Activated gamma-delta T cell (primary cell): ENCODE data around the gene NUAK1.
"Not testable (repeated sequence)": the region's sequence is repeated elsewhere in the genome, so short reads cannot be mapped to it uniquely, and the experiment has no call there.

ENCODE experiments used
- DNase-seq: peaks from one replicate; lab custom pipeline; 2025; lab: John Stamatoyannopoulos, UW

NUAK1 gene

GRCh38 chr12:106033161-106033675, 105.5 kb downstream of the NUAK1 start:
- no peak for DNase-seq

GRCh38 chr12:106032623-106032925, 106.2 kb downstream of the NUAK1 start:
- DNase-seq: no peak

GRCh38 chr12:106031761-106032622, 106.8 kb downstream of the NUAK1 start:
- DNase-seq: no peak

- no peak for DNase-seq
Observed at GRCh38 chr12:106030210-106031071, 108.3 kb downstream of the NUAK1 start.

GRCh38 chr12:106029532-106029931, 109.2 kb downstream of the NUAK1 start:
- no peak for DNase-seq

- DNase-seq: no peak
Observed at GRCh38 chr12:106027911-106028310, 110.8 kb downstream of the NUAK1 start.

GRCh38 chr12:106027286-106027685, 111.5 kb downstream of the NUAK1 start:
- DNase-seq: no peak

GRCh38 chr12:106025129-106025528, 113.6 kb downstream of the NUAK1 start:
- no peak for DNase-seq

GRCh38 chr12:106023039-106023438, 115.7 kb downstream of the NUAK1 start:
- no peak for DNase-seq

GRCh38 chr12:106022568-106023012, 116.2 kb downstream of the NUAK1 start:
- no peak for DNase-seq

GRCh38 chr12:106021516-106021915, 117.2 kb downstream of the NUAK1 start:
- no peak for DNase-seq

GRCh38 chr12:106020736-106021135, 118.0 kb downstream of the NUAK1 start:
- no peak for DNase-seq

GRCh38 chr12:106019144-106019543, 119.6 kb downstream of the NUAK1 start:
- DNase-seq: no peak

GRCh38 chr12:106018286-106018685, 120.5 kb downstream of the NUAK1 start:
- no peak for DNase-seq

- DNase-seq: not testable (repeated sequence)
Observed at GRCh38 chr12:106016601-106017278, 122.0 kb downstream of the NUAK1 start.

GRCh38 chr12:106015646-106016045, 123.1 kb downstream of the NUAK1 start:
- DNase-seq: no peak

- no peak for DNase-seq
Observed at GRCh38 chr12:106013941-106014340, 124.8 kb downstream of the NUAK1 start.
